ENCODE results near the gene CNTF.

Gene CNTF

GRCh38 chr11:58625086-58625485 lies 2.6 kb downstream of the CNTF start:
- no peak overlapping the region for H2AK5ac ChIP-seq (ENCODE audit: low read length)
- no peak overlapping the region for H3K9ac ChIP-seq (ENCODE audit: low read length)
- H3K27me3 ChIP-seq (ENCODE audit: insufficient read depth, low read length, poor library complexity), result no peaks in the 10 kb centered on the region
- no peaks in the 10 kb centered on the region for H3K79me2 ChIP-seq (ENCODE audit: control insufficient read depth, insufficient read depth, low read length)
- no peak overlapping the region for H3K56ac ChIP-seq (ENCODE audit: low read length)
- no peak for DNase-seq
- H2BK15ac ChIP-seq (replicated peaks; ENCODE audit: low read depth), result no peak overlapping the region
- H3K23ac ChIP-seq (ENCODE audit: low read length), result no peak overlapping the region
- H3K18ac ChIP-seq (ENCODE audit: low read length), result no peak overlapping the region
- peaks cover 2% of the 10 kb centered on the region for H3K79me1 ChIP-seq (ENCODE audit: low read length)
- WGBS (ENCODE audit: extremely low coverage, insufficient coverage, low lambda C conversion rate), result no CpG with 5 or more reads among the region's 4 CpGs
- no peak overlapping the region for H4K5ac ChIP-seq (ENCODE audit: low read length)
- H4K8ac ChIP-seq (ENCODE audit: low read depth, low read length), result no peak overlapping the region
- H2BK5ac ChIP-seq (ENCODE audit: low read length), result no peak overlapping the region
- no peak overlapping the region for H2BK120ac ChIP-seq (ENCODE audit: low read depth, low read length)
- H3K4me1 ChIP-seq (ENCODE audit: control insufficient read depth, low read depth, low read length), result no peaks in the 10 kb centered on the region
- no peak overlapping the region for H3K4ac ChIP-seq (ENCODE audit: low read depth, low read length)
- peaks cover 14% of the 10 kb centered on the region for H3K36me3 ChIP-seq (ENCODE audit: control insufficient read depth, insufficient read depth, low read length)
- H3K27ac ChIP-seq (ENCODE audit: low read depth, low read length), result no peak overlapping the region
- no peak overlapping the region for H3K4me3 ChIP-seq (ENCODE audit: low read length)
- H3K4me2 ChIP-seq (ENCODE audit: low read length), result no peak overlapping the region

GRCh38 chr11:58625826-58626460 lies 3.5 kb downstream of the CNTF start:
- Histone ChIP-seq H3K18ac (ENCODE audit: low read length) (no peak overlapping the region), H3K27ac (ENCODE audit: low read depth, low read length) (no peak overlapping the region), H2BK120ac (ENCODE audit: low read depth, low read length) (no peak overlapping the region), H3K23ac (ENCODE audit: low read length) (no peak overlapping the region), H2AK5ac (ENCODE audit: low read length) (no peak overlapping the region), H2BK5ac (ENCODE audit: low read length) (no peak overlapping the region), H4K5ac (ENCODE audit: low read length) (no peak overlapping the region), H4K8ac (ENCODE audit: low read depth, low read length) (no peak overlapping the region), H3K79me2 (ENCODE audit: control insufficient read depth, insufficient read depth, low read length) (no peaks in the 10 kb centered on the region), H3K4ac (ENCODE audit: low read depth, low read length) (no peak overlapping the region), H2BK15ac (replicated peaks; ENCODE audit: low read depth) (no peak overlapping the region), H3K4me2 (ENCODE audit: low read length) (no peak overlapping the region), H3K27me3 (ENCODE audit: insufficient read depth, low read length, poor library complexity) (no peaks in the 10 kb centered on the region), H3K9ac (ENCODE audit: low read length) (no peak overlapping the region), H3K79me1 (ENCODE audit: low read length) (peaks cover 2% of the 10 kb centered on the region), H3K4me3 (ENCODE audit: low read length) (no peak overlapping the region), H3K4me1 (ENCODE audit: control insufficient read depth, low read depth, low read length) (no peaks in the 10 kb centered on the region), H3K36me3 (ENCODE audit: control insufficient read depth, insufficient read depth, low read length) (peaks cover 14% of the 10 kb centered on the region), H3K56ac (ENCODE audit: low read length) (no peak overlapping the region)
- no CpG with 5 or more reads among the region's 4 CpGs for WGBS (ENCODE audit: extremely low coverage, insufficient coverage, low lambda C conversion rate)
- no peak for DNase-seq

- H3K4me1 ChIP-seq (ENCODE audit: control insufficient read depth, low read depth, low read length), result no peaks in the 10 kb centered on the region
- H3K27me3 ChIP-seq (ENCODE audit: insufficient read depth, low read length, poor library complexity), result no peaks in the 10 kb centered on the region
- H3K79me2 ChIP-seq (ENCODE audit: control insufficient read depth, insufficient read depth, low read length), result no peaks in the 10 kb centered on the region
- H3K23ac ChIP-seq (ENCODE audit: low read length), result no peak overlapping the region
- no peak overlapping the region for H3K4me3 ChIP-seq (ENCODE audit: low read length)
- H3K9ac ChIP-seq (ENCODE audit: low read length), result no peak overlapping the region
- H3K4me2 ChIP-seq (ENCODE audit: low read length), result no peak overlapping the region
- H3K18ac ChIP-seq (ENCODE audit: low read length), result no peak overlapping the region
- no peak overlapping the region for H4K8ac ChIP-seq (ENCODE audit: low read depth, low read length)
- DNase-seq, result no peak
- H2BK120ac ChIP-seq (ENCODE audit: low read depth, low read length), result no peak overlapping the region
- H2BK15ac ChIP-seq (replicated peaks; ENCODE audit: low read depth), result no peak overlapping the region
- no peaks in the 10 kb centered on the region for H3K79me1 ChIP-seq (ENCODE audit: low read length)
- no peak overlapping the region for H3K56ac ChIP-seq (ENCODE audit: low read length)
- H2AK5ac ChIP-seq (ENCODE audit: low read length), result no peak overlapping the region
- H3K27ac ChIP-seq (ENCODE audit: low read depth, low read length), result no peak overlapping the region
- WGBS (ENCODE audit: extremely low coverage, insufficient coverage, low lambda C conversion rate), result 100% methylated on average over 2 of the region's 4 CpGs
- no peak overlapping the region for H2BK5ac ChIP-seq (ENCODE audit: low read length)
- H3K36me3 ChIP-seq (ENCODE audit: control insufficient read depth, insufficient read depth, low read length), result peaks cover 14% of the 10 kb centered on the region
- no peak overlapping the region for H4K5ac ChIP-seq (ENCODE audit: low read length)
- H3K4ac ChIP-seq (ENCODE audit: low read depth, low read length), result no peak overlapping the region
Measured at GRCh38 chr11:58626934-58627483, 4.5 kb downstream of the CNTF start.

- H3K79me1 ChIP-seq (ENCODE audit: low read length), result no peaks in the 10 kb centered on the region
- no peak overlapping the region for H3K27ac ChIP-seq (ENCODE audit: low read depth, low read length)
- no peak overlapping the region for H3K9ac ChIP-seq (ENCODE audit: low read length)
- H2BK5ac ChIP-seq (ENCODE audit: low read length), result no peak overlapping the region
- no peak for DNase-seq
- H2AK5ac ChIP-seq (ENCODE audit: low read length), result no peak overlapping the region
- H3K27me3 ChIP-seq (ENCODE audit: insufficient read depth, low read length, poor library complexity), result no peaks in the 10 kb centered on the region
- H3K4me1 ChIP-seq (ENCODE audit: control insufficient read depth, low read depth, low read length), result no peaks in the 10 kb centered on the region
- H3K56ac ChIP-seq (ENCODE audit: low read length), result no peak overlapping the region
- no peak overlapping the region for H3K4ac ChIP-seq (ENCODE audit: low read depth, low read length)
- no peak overlapping the region for H3K23ac ChIP-seq (ENCODE audit: low read length)
- H3K36me3 ChIP-seq (ENCODE audit: control insufficient read depth, insufficient read depth, low read length), result peaks cover 14% of the 10 kb centered on the region
- no peak overlapping the region for H4K5ac ChIP-seq (ENCODE audit: low read length)
- H2BK120ac ChIP-seq (ENCODE audit: low read depth, low read length), result no peak overlapping the region
- no peak overlapping the region for H3K18ac ChIP-seq (ENCODE audit: low read length)
- no peak overlapping the region for H2BK15ac ChIP-seq (replicated peaks; ENCODE audit: low read depth)
- WGBS (ENCODE audit: extremely low coverage, insufficient coverage, low lambda C conversion rate), result no CpG with 5 or more reads among the region's 3 CpGs
- H3K79me2 ChIP-seq (ENCODE audit: control insufficient read depth, insufficient read depth, low read length), result no peaks in the 10 kb centered on the region
- H4K8ac ChIP-seq (ENCODE audit: low read depth, low read length), result no peak overlapping the region
- H3K4me2 ChIP-seq (ENCODE audit: low read length), result no peak overlapping the region
- no peak overlapping the region for H3K4me3 ChIP-seq (ENCODE audit: low read length)
Measured at GRCh38 chr11:58628446-58628845, 6.0 kb downstream of the CNTF start.

DNA sequence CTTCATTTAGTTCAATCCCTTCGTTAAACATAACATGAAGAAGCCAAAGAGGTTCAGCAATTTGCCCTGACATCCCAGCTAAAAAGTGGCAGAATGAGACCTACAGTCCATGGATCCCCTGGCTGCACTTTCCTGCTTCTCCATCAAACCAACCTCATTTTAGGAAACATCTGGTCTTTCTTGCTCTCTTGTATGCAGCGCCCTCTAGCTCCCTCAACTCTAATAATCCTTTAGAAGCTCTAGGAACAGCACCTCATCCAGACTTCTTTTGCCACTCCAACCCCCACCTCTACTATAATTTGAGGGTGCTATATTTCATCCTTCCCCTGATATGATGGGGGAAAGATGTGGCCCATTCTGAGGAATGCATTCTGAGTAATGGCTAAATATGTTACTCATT lies 7.4 kb downstream of the CNTF start:
- Histone ChIP-seq H3K79me1 (ENCODE audit: low read length) (no peaks in the 10 kb centered on the region), H2BK5ac (ENCODE audit: low read length) (no peak overlapping the region), H4K8ac (ENCODE audit: low read depth, low read length) (no peak overlapping the region), H2BK120ac (ENCODE audit: low read depth, low read length) (no peak overlapping the region), H3K79me2 (ENCODE audit: control insufficient read depth, insufficient read depth, low read length) (no peaks in the 10 kb centered on the region), H3K4me1 (ENCODE audit: control insufficient read depth, low read depth, low read length) (no peaks in the 10 kb centered on the region), H3K4me3 (ENCODE audit: low read length) (no peak overlapping the region), H2AK5ac (ENCODE audit: low read length) (no peak overlapping the region), H3K9ac (ENCODE audit: low read length) (no peak overlapping the region), H3K27ac (ENCODE audit: low read depth, low read length) (no peak overlapping the region), H3K56ac (ENCODE audit: low read length) (no peak overlapping the region), H3K23ac (ENCODE audit: low read length) (no peak overlapping the region), H4K5ac (ENCODE audit: low read length) (no peak overlapping the region), H3K4me2 (ENCODE audit: low read length) (no peak overlapping the region), H3K27me3 (ENCODE audit: insufficient read depth, low read length, poor library complexity) (no peaks in the 10 kb centered on the region), H3K36me3 (ENCODE audit: control insufficient read depth, insufficient read depth, low read length) (peaks cover 8% of the 10 kb centered on the region), H2BK15ac (replicated peaks; ENCODE audit: low read depth) (no peak overlapping the region), H3K18ac (ENCODE audit: low read length) (no peak overlapping the region), H3K4ac (ENCODE audit: low read depth, low read length) (no peak overlapping the region)
- WGBS (ENCODE audit: extremely low coverage, insufficient coverage, low lambda C conversion rate), result no CpG with 5 or more reads among the region's 2 CpGs
- peak; percentile 76 for DNase-seq

DNA sequence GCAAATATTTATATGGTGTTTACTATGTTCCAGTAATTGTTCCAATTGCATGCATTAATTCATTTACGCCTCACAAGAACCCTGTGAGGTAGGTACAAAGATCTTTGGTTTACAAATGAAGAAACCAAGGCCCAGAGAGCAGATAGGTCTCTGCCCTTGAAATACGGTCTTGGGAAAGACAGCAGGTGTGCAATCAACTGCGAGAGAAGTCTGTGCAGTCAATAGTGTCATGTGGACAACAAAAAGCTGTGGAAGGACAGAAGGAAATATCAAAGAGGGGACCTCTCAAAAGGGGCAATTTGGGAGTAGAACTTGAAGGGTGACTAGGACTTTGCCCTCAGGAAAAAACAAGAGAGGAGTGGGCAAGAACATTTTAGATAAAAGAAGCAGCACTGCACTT lies 8.9 kb downstream of the CNTF start:
- H3K4me2 ChIP-seq (ENCODE audit: low read length), result no peak overlapping the region
- H3K27me3 ChIP-seq (ENCODE audit: insufficient read depth, low read length, poor library complexity), result no peaks in the 10 kb centered on the region
- H3K4me1 ChIP-seq (ENCODE audit: control insufficient read depth, low read depth, low read length), result no peaks in the 10 kb centered on the region
- H3K18ac ChIP-seq (ENCODE audit: low read length), result no peak overlapping the region
- H4K8ac ChIP-seq (ENCODE audit: low read depth, low read length), result no peak overlapping the region
- H2BK15ac ChIP-seq (replicated peaks; ENCODE audit: low read depth), result no peak overlapping the region
- H2BK5ac ChIP-seq (ENCODE audit: low read length), result no peak overlapping the region
- H3K36me3 ChIP-seq (ENCODE audit: control insufficient read depth, insufficient read depth, low read length), result peaks cover 3% of the 10 kb centered on the region
- H3K56ac ChIP-seq (ENCODE audit: low read length), result no peak overlapping the region
- no peaks in the 10 kb centered on the region for H3K79me2 ChIP-seq (ENCODE audit: control insufficient read depth, insufficient read depth, low read length)
- no CpG with 5 or more reads among the region's 3 CpGs for WGBS (ENCODE audit: extremely low coverage, insufficient coverage, low lambda C conversion rate)
- H2AK5ac ChIP-seq (ENCODE audit: low read length), result no peak overlapping the region
- no peaks in the 10 kb centered on the region for H3K79me1 ChIP-seq (ENCODE audit: low read length)
- DNase-seq, result no peak
- H3K27ac ChIP-seq (ENCODE audit: low read depth, low read length), result no peak overlapping the region
- H3K4me3 ChIP-seq (ENCODE audit: low read length), result no peak overlapping the region
- H3K23ac ChIP-seq (ENCODE audit: low read length), result no peak overlapping the region
- H3K4ac ChIP-seq (ENCODE audit: low read depth, low read length), result no peak overlapping the region
- no peak overlapping the region for H3K9ac ChIP-seq (ENCODE audit: low read length)
- no peak overlapping the region for H2BK120ac ChIP-seq (ENCODE audit: low read depth, low read length)
- no peak overlapping the region for H4K5ac ChIP-seq (ENCODE audit: low read length)
